ENCODE results near the gene AP3B1. TPM values are rescaled to one million over a fixed set of nuclear protein-coding genes. Genes with fewer than 3 reads are reported as not detected.

Gene AP3B1
- total RNA-seq, 1 experiment from 2014 or later: 39.7 TPM

DNA sequence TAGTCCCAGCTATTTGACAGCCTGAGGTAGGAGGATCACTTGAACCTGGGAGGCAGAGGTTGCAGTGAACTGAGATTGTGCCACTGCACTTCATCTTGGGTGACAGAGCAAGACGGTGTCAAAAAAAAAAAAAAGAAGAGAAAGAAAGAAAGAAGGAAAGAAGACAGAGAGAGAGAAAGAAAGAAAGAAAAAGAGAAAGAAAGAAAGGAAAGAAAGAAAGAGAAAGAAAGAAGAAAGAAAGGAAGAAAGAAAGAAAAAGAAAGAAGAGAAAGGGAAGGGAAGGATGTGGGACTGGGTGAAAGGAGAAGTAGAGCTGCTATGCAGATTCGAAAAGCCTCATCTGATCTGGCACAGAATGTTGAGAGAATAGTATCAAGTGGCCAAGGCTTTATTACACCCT lies 42.2 kb upstream of the AP3B1 start:
- H3K27ac Mint-ChIP-seq (ENCODE audit: low read depth, unreplicated experiment): no peak overlapping the region
- POLR2A ChIA-PET: interaction anchor here (0.6 kb wide), 1 partner anchor 20 kb away, joined by 3 read pairs; no protein-coding TSS in a partner anchor
- no peaks in the 10 kb centered on the region for H3K27me3 Mint-ChIP-seq (ENCODE audit: insufficient read depth, unreplicated experiment)
- BruUV-seq (replicated peaks): no TSS peak
- H3K4me3 Mint-ChIP-seq (ENCODE audit: unreplicated experiment): no peak overlapping the region
- H3K36me3 Mint-ChIP-seq (ENCODE audit: insufficient read depth, unreplicated experiment): no peaks in the 10 kb centered on the region
- DNase-seq (ENCODE audit: unreplicated experiment): no peak
- CTCF ChIA-PET: interaction anchor here (1.4 kb wide), 1 partner anchor 8 kb away, joined by 5 read pairs; no protein-coding TSS in a partner anchor
- H3K4me1 Mint-ChIP-seq (ENCODE audit: insufficient read depth, unreplicated experiment): peaks cover 6% of the 10 kb centered on the region
- TF ChIP-seq, protein P1, sequence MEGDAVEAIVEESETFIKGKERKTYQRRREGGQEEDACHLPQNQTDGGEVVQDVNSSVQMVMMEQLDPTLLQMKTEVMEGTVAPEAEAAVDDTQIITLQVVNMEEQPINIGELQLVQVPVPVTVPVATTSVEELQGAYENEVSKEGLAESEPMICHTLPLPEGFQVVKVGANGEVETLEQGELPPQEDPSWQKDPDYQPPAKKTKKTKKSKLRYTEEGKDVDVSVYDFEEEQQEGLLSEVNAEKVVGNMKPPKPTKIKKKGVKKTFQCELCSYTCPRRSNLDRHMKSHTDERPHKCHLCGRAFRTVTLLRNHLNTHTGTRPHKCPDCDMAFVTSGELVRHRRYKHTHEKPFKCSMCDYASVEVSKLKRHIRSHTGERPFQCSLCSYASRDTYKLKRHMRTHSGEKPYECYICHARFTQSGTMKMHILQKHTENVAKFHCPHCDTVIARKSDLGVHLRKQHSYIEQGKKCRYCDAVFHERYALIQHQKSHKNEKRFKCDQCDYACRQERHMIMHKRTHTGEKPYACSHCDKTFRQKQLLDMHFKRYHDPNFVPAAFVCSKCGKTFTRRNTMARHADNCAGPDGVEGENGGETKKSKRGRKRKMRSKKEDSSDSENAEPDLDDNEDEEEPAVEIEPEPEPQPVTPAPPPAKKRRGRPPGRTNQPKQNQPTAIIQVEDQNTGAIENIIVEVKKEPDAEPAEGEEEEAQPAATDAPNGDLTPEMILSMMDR (IDR thresholded peaks at IDR 0.05; ENCODE audit: unreplicated experiment): no peak
- intact Hi-C loops (cut with micrococcal nuclease): no loop called here
- H3K9me3 Mint-ChIP-seq (ENCODE audit: unreplicated experiment): peaks cover 16% of the 10 kb centered on the region

DNA sequence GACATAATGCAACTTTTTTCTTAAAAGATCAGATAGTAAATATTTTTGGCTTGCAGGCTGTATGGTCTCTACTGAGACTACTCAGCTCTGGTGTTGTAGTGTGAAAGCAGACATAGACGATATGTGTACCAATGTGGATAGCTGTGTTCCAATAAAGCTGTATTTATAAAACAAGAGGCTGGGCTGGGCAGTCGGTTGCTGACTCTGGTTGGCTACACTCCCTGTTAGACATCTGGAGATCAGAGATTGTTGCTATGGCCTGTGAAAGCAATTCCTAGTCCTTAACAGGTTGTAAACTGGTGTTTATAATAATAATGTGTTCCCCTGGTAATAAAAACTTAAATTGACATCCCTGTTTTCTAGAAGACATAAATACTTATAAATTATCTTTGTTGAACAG lies 41.5 kb upstream of the AP3B1 start:
- TF ChIP-seq, protein P1 (IDR thresholded peaks at IDR 0.05; ENCODE audit: unreplicated experiment): no peak
- ChIA-PET CTCF (no interaction called here), POLR2A (interaction anchor here (0.6 kb wide), 1 partner anchor 1250 kb away, joined by 3 read pairs; no protein-coding TSS in a partner anchor)
- Mint-ChIP-seq H3K27ac (ENCODE audit: low read depth, unreplicated experiment) (no peak overlapping the region), H3K4me3 (ENCODE audit: unreplicated experiment) (no peak overlapping the region), H3K9me3 (ENCODE audit: unreplicated experiment) (peaks cover 16% of the 10 kb centered on the region), H3K36me3 (ENCODE audit: insufficient read depth, unreplicated experiment) (no peaks in the 10 kb centered on the region), H3K27me3 (ENCODE audit: insufficient read depth, unreplicated experiment) (no peaks in the 10 kb centered on the region), H3K4me1 (ENCODE audit: insufficient read depth, unreplicated experiment) (peaks cover 6% of the 10 kb centered on the region)
- no TSS peak for BruUV-seq (replicated peaks)
- intact Hi-C loops (cut with micrococcal nuclease): no loop called here
- DNase-seq (ENCODE audit: unreplicated experiment): no peak

DNA sequence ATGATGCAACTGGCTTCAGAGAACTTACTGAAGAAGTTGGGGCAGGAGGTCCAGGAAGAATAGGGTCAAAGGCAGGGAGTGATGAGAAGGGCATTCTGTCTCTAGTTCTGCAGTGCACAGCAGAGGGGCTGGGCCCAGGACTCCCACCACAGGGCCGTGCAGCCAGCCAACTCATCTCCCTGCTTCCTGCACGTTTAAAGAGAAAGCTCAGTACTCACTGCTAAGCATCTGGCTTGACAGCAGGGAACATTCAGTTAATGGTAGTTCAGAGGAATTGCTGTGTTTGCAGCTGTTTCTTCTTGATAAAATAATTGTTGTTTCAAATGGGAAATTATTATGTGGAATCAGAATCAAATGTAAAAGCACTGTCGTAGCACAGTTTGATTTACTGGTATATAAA lies 40.3 kb upstream of the AP3B1 start:
- intact Hi-C loops (cut with micrococcal nuclease): no loop called here
- Mint-ChIP-seq H3K4me3 (ENCODE audit: unreplicated experiment) (no peak overlapping the region), H3K27me3 (ENCODE audit: insufficient read depth, unreplicated experiment) (no peaks in the 10 kb centered on the region), H3K9me3 (ENCODE audit: unreplicated experiment) (peaks cover 16% of the 10 kb centered on the region), H3K4me1 (ENCODE audit: insufficient read depth, unreplicated experiment) (peaks cover 6% of the 10 kb centered on the region), H3K36me3 (ENCODE audit: insufficient read depth, unreplicated experiment) (no peaks in the 10 kb centered on the region), H3K27ac (ENCODE audit: low read depth, unreplicated experiment) (no peak overlapping the region)
- ChIA-PET CTCF (interaction anchor here (1.2 to 1.6 kb wide), 2 partner anchors 13 to 26 kb away, joined by 3 read pairs; partner anchors contain the start of gene SCAMP1), POLR2A (interaction anchor here (2.0 kb wide), 1 partner anchor 40 kb away, joined by 8 read pairs; the partner anchor contains the start of gene AP3B1)
- no TSS peak for BruUV-seq (replicated peaks)
- DNase-seq (ENCODE audit: unreplicated experiment): no peak
- TF ChIP-seq, protein P1 (IDR thresholded peaks at IDR 0.05; ENCODE audit: unreplicated experiment): no peak

DNA sequence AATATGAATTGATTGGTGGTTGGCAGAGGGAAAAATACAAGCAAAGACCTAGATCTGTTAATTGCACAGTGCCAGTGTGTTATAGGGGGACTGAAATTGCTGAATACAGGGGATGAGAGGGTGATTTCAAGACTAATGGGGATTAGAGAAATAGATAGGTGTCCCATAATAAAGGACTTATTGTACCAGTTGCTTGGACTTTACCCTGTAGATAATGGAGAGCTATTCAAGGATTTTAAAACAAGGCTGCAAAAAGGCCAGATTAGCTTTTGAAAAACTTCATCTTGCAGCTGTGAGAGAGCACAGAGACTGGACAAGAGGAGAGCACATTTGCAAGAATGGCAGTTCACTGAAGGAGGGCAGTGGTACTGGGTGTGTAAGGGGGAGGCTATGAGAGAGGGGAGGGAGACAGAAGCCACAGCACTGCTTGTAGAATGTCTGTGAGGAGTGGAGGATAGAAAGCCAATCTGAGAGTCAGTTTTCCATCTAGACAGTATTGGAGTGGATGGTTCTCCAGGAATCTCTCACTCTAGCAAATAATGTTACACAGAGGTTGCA lies 37.1 kb upstream of the AP3B1 start:
- Mint-ChIP-seq H3K4me3 (ENCODE audit: unreplicated experiment) (no peak overlapping the region), H3K36me3 (ENCODE audit: insufficient read depth, unreplicated experiment) (no peaks in the 10 kb centered on the region), H3K9me3 (ENCODE audit: unreplicated experiment) (peaks cover 4% of the 10 kb centered on the region), H3K4me1 (ENCODE audit: insufficient read depth, unreplicated experiment) (peaks cover 30% of the 10 kb centered on the region), H3K27me3 (ENCODE audit: insufficient read depth, unreplicated experiment) (no peaks in the 10 kb centered on the region), H3K27ac (ENCODE audit: low read depth, unreplicated experiment) (no peak overlapping the region)
- TF ChIP-seq, protein P1 (IDR thresholded peaks at IDR 0.05; ENCODE audit: unreplicated experiment): no peak
- BruUV-seq (replicated peaks): no TSS peak
- CTCF ChIA-PET: interaction anchor here (0.6 to 1.9 kb wide), 4 partner anchors 10 to 922 kb away, joined by 3 to 7 read pairs (median 4); no protein-coding TSS in a partner anchor
- intact Hi-C loops (cut with micrococcal nuclease): no loop called here
- POLR2A ChIA-PET: interaction anchor here (1.1 kb wide), 1 partner anchor 14 kb away, joined by 4 read pairs; no protein-coding TSS in a partner anchor
- no peak for DNase-seq (ENCODE audit: unreplicated experiment)

All from MCF 10A (cell line).